Stimulated activated CD8-positive, alpha-beta memory T cell treated with anti-CD3 and anti-CD28 coated beads, Interleukin-12 subunit alpha, Interleukin-12 subunit beta, amount 100 ng/mL, for 1 hour (primary cell): Measurements from ENCODE around the gene GPS1.
A peak's percentile ranks its signal among the peaks of the same experiment; 100 is the strongest.
"Not testable (repeated sequence)": the region's sequence is repeated elsewhere in the genome, so short reads cannot be mapped to it uniquely, and the experiment has no call there.

Source experiments
- DNase-seq: peaks from one replicate; pipeline ENCODE4 v3.0.0-alpha.2; 2020; ENCODE audit warnings: low read depth

The GPS1 gene

DNA sequence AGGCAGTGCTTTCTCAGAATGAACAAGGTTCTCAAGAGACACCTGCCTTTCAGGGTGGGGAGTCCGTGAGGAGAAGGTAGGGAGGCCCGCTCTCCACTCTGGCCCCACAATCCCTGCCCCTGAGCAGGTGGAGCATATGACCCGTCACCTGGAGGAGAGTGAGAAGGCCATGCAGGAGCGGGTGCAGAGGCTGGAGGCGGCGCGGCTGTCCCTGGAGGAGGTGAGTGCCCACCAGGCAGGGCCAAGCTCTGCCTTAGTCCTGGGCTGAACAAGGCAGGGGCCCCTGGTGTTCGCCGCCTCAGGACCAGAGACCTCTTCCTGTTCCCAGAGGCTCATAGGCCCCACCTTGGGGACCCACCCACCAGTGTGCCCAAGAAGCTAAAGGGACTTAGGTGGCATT lies 22.7 kb upstream of the GPS1 start:
- DNase-seq = no peak

DNA sequence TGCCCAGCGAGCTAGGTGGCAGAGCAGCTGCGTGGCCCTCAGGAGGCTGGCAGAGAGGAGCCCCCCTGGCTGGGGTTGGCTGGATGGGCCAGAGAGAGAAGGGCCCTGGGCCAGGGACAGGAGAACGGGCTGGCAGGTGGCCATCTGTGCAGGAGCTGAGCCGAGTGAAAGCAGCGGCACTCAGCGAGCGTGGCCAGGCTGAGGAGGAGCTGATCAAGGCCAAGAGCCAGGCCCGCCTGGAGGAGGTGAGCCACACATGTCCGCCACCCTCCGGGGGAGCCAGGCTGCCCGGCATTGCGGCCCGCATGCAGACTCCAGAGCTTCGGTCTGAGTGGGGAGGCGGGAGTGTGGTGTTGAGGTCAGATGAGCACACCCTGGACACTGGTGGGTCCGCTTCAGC lies 22.3 kb upstream of the GPS1 start:
- DNase-seq = no peak

- DNase-seq = no peak
Measured at GRCh38 chr17:82029990-82030469, 21.7 kb upstream of the GPS1 start.

- DNase-seq = peak; percentile 67
Measured at GRCh38 chr17:82030470-82031302, 21.0 kb upstream of the GPS1 start.

GRCh38 chr17:82031303-82031884 lies 20.3 kb upstream of the GPS1 start, which contains the start of gene RAC3:
Gene RAC3, plus strand, starts transcription at chr17:82031678. Its CDS starts 84 bp downstream, at chr17:82031762.
- no peak for DNase-seq

- no peak for DNase-seq
Measured at GRCh38 chr17:82031885-82032627, 19.6 kb upstream of the GPS1 start.

- DNase-seq = no peak
Measured at GRCh38 chr17:82033359-82034085, 18.2 kb upstream of the GPS1 start.

DNA sequence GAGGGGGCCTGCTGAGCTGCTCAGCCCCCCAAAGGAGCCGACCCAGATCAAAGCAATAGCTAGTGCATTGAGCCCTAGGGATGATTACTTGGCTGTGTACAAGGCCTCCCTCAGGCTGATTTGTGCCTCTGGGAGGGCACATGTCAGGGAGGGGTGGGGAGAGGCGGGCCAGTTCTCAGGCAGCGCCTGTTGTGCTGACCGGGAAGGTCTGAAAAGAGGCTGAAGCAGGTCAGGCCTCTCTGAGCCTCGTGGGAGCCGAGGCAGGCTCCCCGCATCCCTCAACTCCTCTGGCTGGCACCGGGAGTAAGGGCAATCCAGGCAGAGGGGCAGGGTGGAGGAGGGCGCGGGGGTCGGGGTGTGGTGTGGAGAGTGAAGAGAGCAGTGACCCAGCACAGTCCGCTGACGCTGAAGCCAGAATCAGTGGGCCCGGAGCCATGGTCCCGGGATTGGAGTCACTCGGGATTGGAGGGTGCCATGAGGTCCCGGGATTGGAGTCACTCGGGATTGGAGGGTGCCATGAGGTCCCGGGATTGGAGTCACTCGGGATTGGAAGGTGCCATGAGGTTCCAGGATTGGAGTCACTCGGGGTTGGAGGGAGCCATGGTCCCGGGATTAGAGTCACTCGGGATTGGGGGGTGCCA lies 17.2 kb upstream of the GPS1 start:
- DNase-seq = no peak

DNA sequence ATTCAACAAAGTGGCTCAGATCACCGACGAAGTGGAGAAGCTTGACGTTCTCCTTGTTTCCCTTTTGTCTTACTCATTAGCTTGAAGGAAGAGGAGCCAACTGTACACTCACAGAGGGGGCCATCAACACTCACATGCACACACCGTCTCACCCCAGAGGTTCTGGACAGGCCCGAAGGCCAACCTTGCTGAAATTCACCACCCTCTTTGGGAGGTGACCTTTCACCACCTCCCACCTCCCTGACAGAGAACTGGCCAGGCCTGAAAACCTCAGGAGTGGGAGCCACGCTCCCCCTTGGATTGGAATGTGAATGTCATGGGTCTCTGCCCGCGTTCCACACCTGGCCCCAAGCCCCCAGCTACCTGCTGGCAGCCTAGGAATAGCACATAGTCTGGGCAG lies 16.2 kb upstream of the GPS1 start:
- no peak for DNase-seq

GRCh38 chr17:82035956-82036633 lies 15.6 kb upstream of the GPS1 start:
- no peak for DNase-seq

DNA sequence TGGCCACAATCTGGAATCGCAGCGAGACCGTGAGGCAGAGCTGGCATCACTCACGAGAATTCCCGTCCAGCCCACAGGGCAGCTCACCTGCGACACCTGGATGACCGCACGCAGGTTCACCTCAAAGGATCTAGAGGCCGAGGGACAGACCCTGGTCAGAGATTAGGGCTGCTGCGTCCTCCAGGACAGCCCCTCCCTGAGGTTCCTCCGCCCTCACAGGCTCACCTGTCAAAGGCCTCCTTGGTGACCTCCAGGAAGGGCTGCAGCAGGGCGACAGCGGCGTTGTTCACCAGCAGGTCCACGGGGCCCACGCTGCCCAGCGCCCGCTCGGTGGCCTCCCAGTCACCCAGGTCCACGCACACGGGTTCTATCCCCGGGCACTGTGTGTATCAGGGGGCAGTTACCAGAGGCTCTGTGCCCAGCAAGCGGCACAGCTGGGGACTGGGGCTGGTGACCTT lies 15.0 kb upstream of the GPS1 start:
- DNase-seq = no peak

GRCh38 chr17:82037092-82037888 lies 14.4 kb upstream of the GPS1 start, which contains the start of gene DCXR:
Gene DCXR, minus strand, starts transcription at chr17:82037697. Its CDS starts 15 bp downstream, at chr17:82037682.
- DNase-seq = peak; percentile 90

- DNase-seq = no peak
Measured at GRCh38 chr17:82037889-82038195, 13.9 kb upstream of the GPS1 start.

DNA sequence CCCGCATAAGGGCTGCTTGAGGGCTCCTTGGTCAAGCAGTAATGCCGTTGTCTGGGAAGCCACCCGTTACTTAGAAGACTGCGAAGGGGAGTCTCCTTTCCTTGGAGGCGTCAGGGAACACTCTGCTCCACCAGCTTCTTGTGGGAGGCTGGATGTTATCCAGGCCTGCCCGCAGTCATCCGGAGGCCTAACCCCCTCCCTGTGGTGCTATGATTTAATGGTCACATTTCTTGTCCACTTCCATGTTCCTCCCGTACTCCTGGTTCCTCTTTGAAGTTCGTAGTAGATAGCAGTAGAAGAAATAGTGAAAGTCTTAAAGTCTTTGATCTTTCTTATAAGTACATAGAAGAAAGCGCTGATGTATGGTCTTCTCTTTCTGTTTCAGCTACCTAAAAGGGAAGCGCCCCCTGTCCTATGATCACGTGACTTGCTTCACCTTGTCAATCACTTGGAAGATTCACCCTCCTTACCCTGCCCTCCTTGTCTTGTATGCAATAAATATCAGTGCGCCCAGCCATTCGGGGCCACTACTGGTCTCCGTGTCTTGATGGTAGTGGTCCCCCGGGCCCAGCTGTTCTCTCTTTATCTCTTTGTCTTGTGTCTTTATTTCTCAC lies 12.8 kb upstream of the GPS1 start:
- not testable (repeated sequence) for DNase-seq

GRCh38 chr17:82039695-82040299 lies 11.9 kb upstream of the GPS1 start:
- DNase-seq = no peak

- DNase-seq = no peak
Measured at GRCh38 chr17:82041144-82041814, 10.4 kb upstream of the GPS1 start.

- no peak for DNase-seq
Measured at GRCh38 chr17:82042649-82043048, 9.0 kb upstream of the GPS1 start.

DNA sequence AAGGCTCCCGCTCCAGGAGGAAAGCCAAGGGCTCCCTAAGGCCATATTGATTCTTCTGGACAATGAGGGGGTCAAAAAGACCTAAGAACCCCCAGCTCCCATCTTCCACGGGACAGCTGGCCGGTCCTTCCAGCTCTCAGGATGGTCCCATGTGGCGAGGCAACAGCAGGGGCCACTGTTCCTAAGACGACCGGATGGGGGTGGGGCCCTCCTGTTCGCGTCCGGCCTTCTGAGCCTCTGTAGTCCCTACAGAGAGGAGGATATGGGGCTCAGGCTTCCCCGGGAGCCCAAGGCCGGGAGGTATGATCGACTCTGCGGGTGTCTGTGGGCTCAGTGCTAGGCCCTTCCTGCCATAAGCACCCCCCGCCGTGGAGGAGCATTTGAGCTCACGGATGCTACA lies 8.2 kb upstream of the GPS1 start:
- DNase-seq = no peak
